ENCODE results near the gene GUCY1A2.

Gene GUCY1A2

DNA sequence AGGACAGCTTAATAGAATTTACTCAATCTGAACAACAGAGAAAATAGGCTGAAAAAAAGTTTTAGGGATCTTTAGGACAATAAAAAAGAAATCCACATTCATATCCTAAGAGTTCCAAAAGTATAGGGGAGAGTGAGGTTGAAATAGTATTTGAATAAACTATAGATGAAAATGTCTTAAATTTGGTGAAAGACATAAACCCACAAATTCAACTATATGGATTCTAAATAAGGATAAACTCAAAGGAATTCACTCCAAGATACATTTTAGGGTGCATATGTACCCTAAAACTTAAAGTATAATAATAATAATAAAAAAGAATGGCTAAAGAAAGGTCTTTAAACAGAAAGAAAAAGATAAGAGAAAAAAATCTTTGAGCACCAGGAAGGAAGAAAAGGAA is 203.1 kb downstream of the GUCY1A2 start:
- no peaks in the 10 kb centered on the region for H3K27me3 ChIP-seq (ENCODE audit: insufficient read depth, low read depth)
- H3K9ac ChIP-seq = no peak overlapping the region
- no peak overlapping the region for H2AFZ ChIP-seq (ENCODE audit: low read depth)
- H3K36me3 ChIP-seq (ENCODE audit: insufficient read depth) = no peaks in the 10 kb centered on the region
- H3K4me1 ChIP-seq (ENCODE audit: low read depth, poor library complexity, severe bottlenecking) = no peaks in the 10 kb centered on the region
- no peak overlapping the region for H3K4me2 ChIP-seq
- TF ChIP-seq, protein P1, sequence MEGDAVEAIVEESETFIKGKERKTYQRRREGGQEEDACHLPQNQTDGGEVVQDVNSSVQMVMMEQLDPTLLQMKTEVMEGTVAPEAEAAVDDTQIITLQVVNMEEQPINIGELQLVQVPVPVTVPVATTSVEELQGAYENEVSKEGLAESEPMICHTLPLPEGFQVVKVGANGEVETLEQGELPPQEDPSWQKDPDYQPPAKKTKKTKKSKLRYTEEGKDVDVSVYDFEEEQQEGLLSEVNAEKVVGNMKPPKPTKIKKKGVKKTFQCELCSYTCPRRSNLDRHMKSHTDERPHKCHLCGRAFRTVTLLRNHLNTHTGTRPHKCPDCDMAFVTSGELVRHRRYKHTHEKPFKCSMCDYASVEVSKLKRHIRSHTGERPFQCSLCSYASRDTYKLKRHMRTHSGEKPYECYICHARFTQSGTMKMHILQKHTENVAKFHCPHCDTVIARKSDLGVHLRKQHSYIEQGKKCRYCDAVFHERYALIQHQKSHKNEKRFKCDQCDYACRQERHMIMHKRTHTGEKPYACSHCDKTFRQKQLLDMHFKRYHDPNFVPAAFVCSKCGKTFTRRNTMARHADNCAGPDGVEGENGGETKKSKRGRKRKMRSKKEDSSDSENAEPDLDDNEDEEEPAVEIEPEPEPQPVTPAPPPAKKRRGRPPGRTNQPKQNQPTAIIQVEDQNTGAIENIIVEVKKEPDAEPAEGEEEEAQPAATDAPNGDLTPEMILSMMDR (conservative IDR thresholded peaks at IDR 0.05; ENCODE audit: low read depth, low read length) = no peak
- no peak overlapping the region for H3K27ac ChIP-seq
- H3K79me2 ChIP-seq (ENCODE audit: insufficient read depth, low read depth) = no peaks in the 10 kb centered on the region
- H3K4me3 ChIP-seq (IDR thresholded peaks at IDR 0.05; ENCODE audit: insufficient read depth, low read depth, low read length) = no peak overlapping the region
- no peaks in the 10 kb centered on the region for H4K20me1 ChIP-seq (ENCODE audit: insufficient read depth)

DNA sequence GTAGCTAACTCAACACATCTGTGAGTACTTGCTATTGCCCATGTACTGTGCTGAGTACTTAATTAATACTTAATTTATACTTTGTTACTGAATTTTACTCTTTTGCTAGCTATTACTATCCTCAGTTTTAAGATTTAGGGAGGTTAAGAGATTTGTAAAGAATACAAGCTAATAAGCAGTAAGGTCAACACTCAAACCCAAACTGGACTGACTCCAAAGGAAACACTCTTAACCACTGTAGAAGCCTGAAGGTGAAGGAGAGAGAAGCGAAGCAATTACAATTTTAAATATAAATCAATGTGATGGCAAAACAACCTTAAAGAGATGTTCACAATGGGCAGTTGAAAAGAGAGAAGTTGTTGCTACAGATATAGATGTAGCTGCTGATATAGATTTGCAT is 204.5 kb downstream of the GUCY1A2 start:
- Histone ChIP-seq H4K20me1 (ENCODE audit: insufficient read depth) (no peaks in the 10 kb centered on the region), H3K9ac (no peak overlapping the region), H3K27ac (no peak overlapping the region), H3K4me2 (no peak overlapping the region), H3K79me2 (ENCODE audit: insufficient read depth, low read depth) (no peaks in the 10 kb centered on the region), H3K4me1 (ENCODE audit: low read depth, poor library complexity, severe bottlenecking) (no peaks in the 10 kb centered on the region), H3K27me3 (ENCODE audit: insufficient read depth, low read depth) (no peaks in the 10 kb centered on the region), H3K36me3 (ENCODE audit: insufficient read depth) (no peaks in the 10 kb centered on the region), H2AFZ (ENCODE audit: low read depth) (no peak overlapping the region), H3K4me3 (IDR thresholded peaks at IDR 0.05; ENCODE audit: insufficient read depth, low read depth, low read length) (no peak overlapping the region)
- TF ChIP-seq, protein P1 (conservative IDR thresholded peaks at IDR 0.05; ENCODE audit: low read depth, low read length) = no peak

DNA sequence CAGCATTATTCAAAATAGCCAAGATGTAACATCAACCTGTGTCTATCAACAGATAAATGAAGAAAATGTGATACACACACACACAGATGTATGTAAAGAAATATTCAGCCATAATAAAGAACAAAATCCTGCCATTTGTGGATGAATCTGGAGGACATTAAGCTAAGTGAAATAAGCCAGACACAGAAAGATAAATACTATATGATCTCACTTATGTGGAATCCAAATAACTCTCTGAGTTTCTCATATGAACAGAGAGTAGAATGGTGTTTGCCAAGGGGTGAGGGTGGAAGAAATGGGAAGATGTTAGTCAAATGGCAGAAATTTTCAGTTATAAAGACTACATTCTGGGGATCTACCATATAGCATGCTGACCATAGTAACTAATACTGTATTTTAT is 224.2 kb downstream of the GUCY1A2 start:
- TF ChIP-seq, protein P1 (conservative IDR thresholded peaks at IDR 0.05; ENCODE audit: low read depth, low read length) = no peak
- Histone ChIP-seq H4K20me1 (ENCODE audit: insufficient read depth) (no peaks in the 10 kb centered on the region), H3K27ac (no peak overlapping the region), H3K79me2 (ENCODE audit: insufficient read depth, low read depth) (no peaks in the 10 kb centered on the region), H3K4me2 (no peak overlapping the region), H3K27me3 (ENCODE audit: insufficient read depth, low read depth) (no peaks in the 10 kb centered on the region), H2AFZ (ENCODE audit: low read depth) (no peak overlapping the region), H3K4me1 (ENCODE audit: low read depth, poor library complexity, severe bottlenecking) (no peaks in the 10 kb centered on the region), H3K4me3 (IDR thresholded peaks at IDR 0.05; ENCODE audit: insufficient read depth, low read depth, low read length) (no peak overlapping the region), H3K9ac (no peak overlapping the region), H3K36me3 (ENCODE audit: insufficient read depth) (no peaks in the 10 kb centered on the region)

DNA sequence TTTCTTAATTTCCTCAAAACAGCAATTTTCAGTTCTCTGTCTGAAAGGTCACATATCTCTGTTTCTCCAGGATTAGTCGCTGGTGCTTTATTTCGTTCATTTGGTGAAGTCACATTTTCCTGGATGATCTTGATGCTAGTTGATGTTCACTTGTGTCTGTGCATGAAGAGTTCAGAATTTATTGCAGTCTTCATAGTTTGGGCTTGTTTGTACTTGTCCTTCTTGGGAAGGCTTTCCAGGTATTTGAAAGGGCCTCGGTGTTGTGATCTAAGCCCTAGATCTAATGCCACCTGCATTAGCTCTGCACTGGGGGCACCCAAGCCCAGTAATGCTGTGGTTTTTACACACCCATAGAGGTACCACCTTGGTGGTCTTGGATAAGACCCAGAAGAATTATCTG is 228.9 kb downstream of the GUCY1A2 start:
- no peaks in the 10 kb centered on the region for H3K4me1 ChIP-seq (ENCODE audit: low read depth, poor library complexity, severe bottlenecking)
- no peak overlapping the region for H3K9ac ChIP-seq
- no peak overlapping the region for H2AFZ ChIP-seq (ENCODE audit: low read depth)
- H3K4me3 ChIP-seq (IDR thresholded peaks at IDR 0.05; ENCODE audit: insufficient read depth, low read depth, low read length) = no peak overlapping the region
- H3K36me3 ChIP-seq (ENCODE audit: insufficient read depth) = no peaks in the 10 kb centered on the region
- H3K27me3 ChIP-seq (ENCODE audit: insufficient read depth, low read depth) = no peaks in the 10 kb centered on the region
- no peaks in the 10 kb centered on the region for H4K20me1 ChIP-seq (ENCODE audit: insufficient read depth)
- no peak overlapping the region for H3K4me2 ChIP-seq
- TF ChIP-seq, protein P1 (conservative IDR thresholded peaks at IDR 0.05; ENCODE audit: low read depth, low read length) = no peak
- H3K27ac ChIP-seq = no peak overlapping the region
- no peaks in the 10 kb centered on the region for H3K79me2 ChIP-seq (ENCODE audit: insufficient read depth, low read depth)
